ENCODE measurements around the gene VPS54.
A peak's percentile ranks its signal among the peaks of the same experiment; 100 is the strongest.
"Not testable (repeated sequence)": the region's sequence is repeated elsewhere in the genome, so short reads cannot be mapped to it uniquely, and the experiment has no call there.

Gene VPS54

GRCh38 chr2:63991173-63991999, 27.8 kb downstream of the VPS54 start:
- not testable (repeated sequence) for H3K9me3 Mint-ChIP-seq, H3K27me3 Mint-ChIP-seq, DNase-seq, H3K4me3 Mint-ChIP-seq, H3K27ac Mint-ChIP-seq
- Mint-ChIP-seq H3K36me3 (ENCODE audit: low read depth) (peaks cover 14% of the 10 kb centered on the region), H3K4me1 (ENCODE audit: low read depth) (peaks cover 28% of the 10 kb centered on the region)

- Mint-ChIP-seq H3K9me3 (peaks cover 7% of the 10 kb centered on the region), H3K27ac (no peak overlapping the region), H3K36me3 (ENCODE audit: low read depth) (peaks cover 11% of the 10 kb centered on the region), H3K4me3 (no peak overlapping the region), H3K27me3 (no peaks in the 10 kb centered on the region), H3K4me1 (ENCODE audit: low read depth) (peaks cover 32% of the 10 kb centered on the region)
- DNase-seq, result no peak
Measured at GRCh38 chr2:63990072-63990471, 29.2 kb downstream of the VPS54 start.

GRCh38 chr2:63988842-63989436, 30.3 kb downstream of the VPS54 start:
- H3K27me3 Mint-ChIP-seq, H3K9me3 Mint-ChIP-seq, H3K27ac Mint-ChIP-seq, DNase-seq, H3K4me3 Mint-ChIP-seq: not testable (repeated sequence)
- Mint-ChIP-seq H3K4me1 (ENCODE audit: low read depth) (peaks cover 30% of the 10 kb centered on the region), H3K36me3 (ENCODE audit: low read depth) (peaks cover 12% of the 10 kb centered on the region)

GRCh38 chr2:63984606-63985359, 34.4 kb downstream of the VPS54 start:
- no peaks in the 10 kb centered on the region for H3K9me3 Mint-ChIP-seq
- H3K4me1 Mint-ChIP-seq (ENCODE audit: low read depth), result peaks cover 33% of the 10 kb centered on the region
- H3K4me3 Mint-ChIP-seq, result no peak overlapping the region
- no peaks in the 10 kb centered on the region for H3K27me3 Mint-ChIP-seq
- no peak for DNase-seq
- peak overlapping the region; percentile 73 for H3K27ac Mint-ChIP-seq
- peaks cover 32% of the 10 kb centered on the region for H3K36me3 Mint-ChIP-seq (ENCODE audit: low read depth)

- Mint-ChIP-seq H3K36me3 (ENCODE audit: low read depth) (peaks cover 30% of the 10 kb centered on the region), H3K27ac (no peak overlapping the region), H3K27me3 (no peaks in the 10 kb centered on the region), H3K9me3 (no peaks in the 10 kb centered on the region), H3K4me1 (ENCODE audit: low read depth) (peaks cover 34% of the 10 kb centered on the region), H3K4me3 (no peak overlapping the region)
- no peak for DNase-seq
Measured at GRCh38 chr2:63983986-63984605, 35.1 kb downstream of the VPS54 start.

GRCh38 chr2:63982335-63982734, 36.9 kb downstream of the VPS54 start:
- no peak overlapping the region for H3K27ac Mint-ChIP-seq
- H3K4me3 Mint-ChIP-seq, result no peak overlapping the region
- H3K9me3 Mint-ChIP-seq, result no peaks in the 10 kb centered on the region
- no peaks in the 10 kb centered on the region for H3K27me3 Mint-ChIP-seq
- peaks cover 45% of the 10 kb centered on the region for H3K4me1 Mint-ChIP-seq (ENCODE audit: low read depth)
- no peak for DNase-seq
- H3K36me3 Mint-ChIP-seq (ENCODE audit: low read depth), result peaks cover 37% of the 10 kb centered on the region

- H3K27ac Mint-ChIP-seq, result no peak overlapping the region
Measured at GRCh38 chr2:63981702-63982103, 37.5 kb downstream of the VPS54 start.

GRCh38 chr2:63980794-63981193, 38.4 kb downstream of the VPS54 start:
- Mint-ChIP-seq H3K4me1 (ENCODE audit: low read depth) (peaks cover 39% of the 10 kb centered on the region), H3K27ac (no peak overlapping the region), H3K4me3 (no peak overlapping the region), H3K9me3 (no peaks in the 10 kb centered on the region), H3K36me3 (ENCODE audit: low read depth) (peaks cover 46% of the 10 kb centered on the region), H3K27me3 (no peaks in the 10 kb centered on the region)
- DNase-seq, result no peak

More at GRCh38 chr2:63981702-63982103, 37.5 kb downstream of the VPS54 start:
- Mint-ChIP-seq H3K27me3 (no peaks in the 10 kb centered on the region), H3K4me3 (no peak overlapping the region), H3K4me1 (ENCODE audit: low read depth) (peaks cover 43% of the 10 kb centered on the region), H3K36me3 (ENCODE audit: low read depth) (peaks cover 40% of the 10 kb centered on the region), H3K9me3 (no peaks in the 10 kb centered on the region)
- DNase-seq, result no peak

GRCh38 chr2:63977904-63978303, 41.3 kb downstream of the VPS54 start:
- Mint-ChIP-seq H3K4me3 (no peak overlapping the region), H3K27ac (peak overlapping the region; percentile 71), H3K36me3 (ENCODE audit: low read depth) (peaks cover 62% of the 10 kb centered on the region), H3K4me1 (ENCODE audit: low read depth) (peaks cover 33% of the 10 kb centered on the region), H3K9me3 (no peaks in the 10 kb centered on the region), H3K27me3 (no peaks in the 10 kb centered on the region)
- DNase-seq, result no peak

- Mint-ChIP-seq H3K36me3 (ENCODE audit: low read depth) (peaks cover 58% of the 10 kb centered on the region), H3K9me3 (no peaks in the 10 kb centered on the region), H3K4me3 (no peak overlapping the region), H3K4me1 (ENCODE audit: low read depth) (peaks cover 28% of the 10 kb centered on the region), H3K27ac (no peak overlapping the region), H3K27me3 (no peaks in the 10 kb centered on the region)
- DNase-seq, result no peak
Measured at GRCh38 chr2:63976125-63976510, 43.1 kb downstream of the VPS54 start.

GRCh38 chr2:63975437-63976124, 43.6 kb downstream of the VPS54 start:
- DNase-seq, result no peak
- Mint-ChIP-seq H3K4me1 (ENCODE audit: low read depth) (peaks cover 28% of the 10 kb centered on the region), H3K4me3 (no peak overlapping the region), H3K27ac (peak overlapping the region; percentile 65), H3K27me3 (no peaks in the 10 kb centered on the region), H3K36me3 (ENCODE audit: low read depth) (peaks cover 56% of the 10 kb centered on the region), H3K9me3 (no peaks in the 10 kb centered on the region)

GRCh38 chr2:63975036-63975435, 44.2 kb downstream of the VPS54 start:
- DNase-seq, H3K9me3 Mint-ChIP-seq, H3K4me3 Mint-ChIP-seq, H3K27me3 Mint-ChIP-seq: not testable (repeated sequence)
- Mint-ChIP-seq H3K27ac (peak overlapping the region; percentile 65), H3K4me1 (ENCODE audit: low read depth) (peaks cover 28% of the 10 kb centered on the region), H3K36me3 (ENCODE audit: low read depth) (peaks cover 51% of the 10 kb centered on the region)

GRCh38 chr2:63962186-63962585, 57.0 kb downstream of the VPS54 start:
- Mint-ChIP-seq H3K4me3 (no peak overlapping the region), H3K9me3 (no peaks in the 10 kb centered on the region), H3K27me3 (no peaks in the 10 kb centered on the region), H3K4me1 (ENCODE audit: low read depth) (no peaks in the 10 kb centered on the region), H3K36me3 (ENCODE audit: low read depth) (peaks cover 56% of the 10 kb centered on the region), H3K27ac (no peak overlapping the region)
- no peak for DNase-seq

GRCh38 chr2:63950414-63950813, 68.8 kb downstream of the VPS54 start:
- DNase-seq, result no peak
- H3K27me3 Mint-ChIP-seq, result no peaks in the 10 kb centered on the region
- H3K9me3 Mint-ChIP-seq, result peaks cover 3% of the 10 kb centered on the region
- H3K4me1 Mint-ChIP-seq (ENCODE audit: low read depth), result no peaks in the 10 kb centered on the region
- H3K4me3 Mint-ChIP-seq, result no peak overlapping the region
- H3K36me3 Mint-ChIP-seq (ENCODE audit: low read depth), result peaks cover 58% of the 10 kb centered on the region
- H3K27ac Mint-ChIP-seq, result no peak overlapping the region
